ENCODE results near the gene CRAT.

The CRAT gene

DNA sequence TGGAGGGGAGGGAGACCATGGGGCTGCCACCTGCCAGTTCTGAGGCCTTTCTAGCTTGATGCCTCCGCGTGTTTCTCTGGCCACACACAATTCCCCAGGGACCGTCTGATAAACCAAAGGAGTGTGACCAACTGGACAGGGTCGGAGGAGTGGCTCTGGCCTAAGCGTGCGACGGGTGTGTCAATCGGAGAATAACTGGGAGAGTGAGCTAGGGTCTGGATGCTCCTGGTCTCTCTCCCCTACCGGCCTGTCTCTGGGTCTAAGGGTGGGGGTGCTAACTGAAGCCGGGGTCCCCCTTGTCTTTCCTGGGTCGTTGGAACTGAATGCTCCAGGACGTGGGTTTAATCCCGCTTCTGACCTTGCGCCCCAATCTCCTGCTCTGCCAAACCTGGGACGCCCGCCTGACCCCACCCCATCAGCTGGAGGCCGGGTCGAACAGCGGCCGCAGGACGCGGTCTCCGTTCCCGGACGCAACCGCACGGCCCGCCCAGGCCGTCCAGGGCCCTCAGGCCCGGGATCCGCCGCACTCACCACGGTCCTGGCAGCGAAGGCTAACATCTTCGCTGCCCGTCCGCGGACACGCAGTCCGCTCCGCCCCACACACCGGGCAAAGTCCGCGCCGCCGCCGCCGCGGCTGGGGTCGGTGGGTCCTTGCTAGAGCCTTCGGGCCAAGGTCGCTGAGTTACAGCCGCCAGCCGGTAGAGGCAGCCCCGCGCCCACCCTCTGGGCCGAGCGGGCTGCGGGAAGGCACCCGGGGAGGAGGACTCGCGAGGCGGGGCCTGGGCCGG, 447 bp downstream of the CRAT start:
- no peak for DNase-seq (ENCODE audit: low read depth)

DNA sequence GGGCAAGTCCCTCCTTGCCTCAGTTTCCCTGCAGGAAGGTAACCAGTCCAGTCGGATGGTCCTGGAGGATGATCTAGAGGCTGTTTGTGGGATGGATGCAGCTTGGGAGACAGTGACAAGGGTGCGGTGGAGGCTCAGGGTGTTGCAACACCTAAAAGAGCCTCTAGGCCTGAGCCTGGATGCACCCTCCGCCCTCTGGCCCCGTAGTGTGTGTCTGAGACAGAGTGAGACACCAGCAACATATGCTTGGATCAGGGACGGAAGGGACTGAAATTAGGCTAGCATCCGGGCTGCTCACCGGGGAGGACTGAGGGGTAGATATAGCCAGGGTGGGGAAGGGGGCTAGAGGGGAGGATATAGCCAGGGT, 1.1 kb downstream of the CRAT start:
- no peak for DNase-seq (ENCODE audit: low read depth)

GRCh38 chr9:129108805-129109536, 1.6 kb downstream of the CRAT start:
- no peak for DNase-seq (ENCODE audit: low read depth)

DNA sequence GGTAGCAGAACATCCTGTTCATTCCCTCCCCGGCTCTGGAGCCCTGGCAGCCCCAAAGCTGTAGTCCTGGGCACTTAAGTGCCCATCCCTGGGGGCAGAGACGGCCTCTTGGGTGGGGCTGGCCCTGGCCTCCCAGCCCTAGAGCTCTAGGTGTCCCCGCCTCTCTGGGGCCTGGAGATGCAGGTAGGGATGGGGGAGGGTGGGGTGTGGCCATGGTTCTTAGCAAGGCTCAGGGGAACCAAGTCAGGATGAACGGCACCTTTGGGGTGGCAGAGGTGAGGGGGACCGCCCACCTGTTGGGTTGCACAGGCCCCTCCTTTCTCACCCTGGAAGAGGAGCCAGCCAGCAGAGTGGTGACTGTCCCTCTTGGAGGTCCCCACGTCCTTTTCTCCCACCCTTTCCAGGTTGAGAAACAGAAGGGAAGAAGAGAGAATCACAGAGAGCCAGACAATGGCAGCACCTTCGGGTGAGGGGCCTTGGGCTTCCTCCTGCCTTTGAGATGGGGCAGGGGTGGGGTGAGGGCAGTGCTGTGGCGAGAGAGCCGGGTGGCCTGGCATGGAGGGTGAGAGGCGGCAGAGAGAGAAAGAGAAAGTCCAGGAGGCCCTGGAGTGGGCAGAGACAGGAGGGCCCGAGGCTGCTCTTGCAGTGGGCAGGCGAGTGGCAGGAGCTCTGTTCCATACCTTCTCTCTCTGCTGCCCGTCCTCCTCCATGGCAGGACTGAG, 2.3 kb downstream of the CRAT start:
- no peak for DNase-seq (ENCODE audit: low read depth)

GRCh38 chr9:129107651-129108050, 2.9 kb downstream of the CRAT start:
- no peak for DNase-seq (ENCODE audit: low read depth)

- DNase-seq (ENCODE audit: low read depth) = no peak
These were observed 4.5 kb downstream of the CRAT start for GRCh38 chr9:129105857-129106694.

GRCh38 chr9:129104051-129104450, 6.5 kb downstream of the CRAT start:
- DNase-seq (ENCODE audit: low read depth) = no peak

DNA sequence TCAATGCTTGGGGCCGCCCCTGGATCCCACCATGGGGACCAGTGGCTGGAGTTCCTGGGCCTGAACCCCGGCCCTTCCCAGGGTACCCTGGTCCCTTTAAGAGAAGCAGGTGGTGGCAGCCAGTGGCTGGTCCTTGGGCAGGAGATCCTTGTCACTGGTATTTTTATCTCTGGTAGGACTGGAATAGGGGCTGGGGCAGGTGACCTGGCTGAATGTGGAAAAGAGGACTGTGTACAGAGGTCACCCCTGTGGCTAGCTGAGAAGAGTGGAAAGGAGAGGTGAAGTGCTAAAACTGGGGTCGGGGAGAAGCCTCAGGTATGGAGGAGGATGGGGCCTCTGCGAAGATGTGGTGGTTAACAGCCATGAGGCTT, 7.0 kb downstream of the CRAT start:
- DNase-seq (ENCODE audit: low read depth) = no peak

- no peak for DNase-seq (ENCODE audit: low read depth)
These were observed 7.6 kb downstream of the CRAT start for GRCh38 chr9:129102791-129103594.

DNA sequence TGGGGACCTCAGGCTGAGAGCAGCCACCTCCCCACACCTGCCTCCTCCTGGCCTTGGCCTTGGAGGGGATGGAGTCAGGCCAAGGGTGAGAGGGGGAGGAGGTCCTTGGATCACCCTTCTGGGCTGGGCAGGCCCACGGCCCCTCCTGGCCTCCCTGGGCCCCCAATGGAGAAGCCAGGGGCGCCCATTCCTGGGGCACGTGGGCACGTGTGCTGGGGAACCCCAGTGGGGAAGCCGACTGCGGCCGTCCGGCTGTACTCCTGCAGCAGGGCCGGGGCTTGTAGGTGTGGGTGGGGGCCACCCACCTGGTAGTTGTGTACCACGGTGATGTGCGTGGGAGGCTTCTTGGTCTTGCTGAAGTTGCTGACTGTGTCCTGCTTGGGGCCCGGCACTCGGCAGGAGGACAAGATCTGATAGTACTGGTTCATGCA, 8.5 kb downstream of the CRAT start:
- DNase-seq (ENCODE audit: low read depth) = no peak

DNA sequence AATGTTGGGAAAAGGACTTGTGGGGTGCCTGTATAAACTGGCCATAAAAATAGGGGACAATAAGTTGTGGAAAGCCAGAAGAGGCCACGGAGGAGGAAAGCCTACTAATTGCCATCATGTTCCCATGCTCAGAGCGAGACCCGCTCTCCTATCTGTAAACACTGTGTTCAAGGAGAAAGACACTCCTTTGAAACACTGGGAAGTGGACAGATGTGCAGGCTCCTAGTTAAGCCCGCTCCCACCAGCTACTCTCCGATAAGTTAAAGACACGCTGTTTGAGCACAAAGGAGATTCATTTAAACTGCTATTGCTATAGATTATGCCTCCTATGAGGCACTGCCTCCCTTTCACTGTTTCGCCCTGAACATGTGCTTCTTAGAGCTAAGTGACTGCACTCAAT, 9.3 kb downstream of the CRAT start:
- no peak for DNase-seq (ENCODE audit: low read depth)

GRCh38 chr9:129100383-129101169, 10.0 kb downstream of the CRAT start:
- DNase-seq (ENCODE audit: low read depth) = no peak

- no peak for DNase-seq (ENCODE audit: low read depth)
These were observed 12.3 kb downstream of the CRAT start for GRCh38 chr9:129098328-129098727.

DNA sequence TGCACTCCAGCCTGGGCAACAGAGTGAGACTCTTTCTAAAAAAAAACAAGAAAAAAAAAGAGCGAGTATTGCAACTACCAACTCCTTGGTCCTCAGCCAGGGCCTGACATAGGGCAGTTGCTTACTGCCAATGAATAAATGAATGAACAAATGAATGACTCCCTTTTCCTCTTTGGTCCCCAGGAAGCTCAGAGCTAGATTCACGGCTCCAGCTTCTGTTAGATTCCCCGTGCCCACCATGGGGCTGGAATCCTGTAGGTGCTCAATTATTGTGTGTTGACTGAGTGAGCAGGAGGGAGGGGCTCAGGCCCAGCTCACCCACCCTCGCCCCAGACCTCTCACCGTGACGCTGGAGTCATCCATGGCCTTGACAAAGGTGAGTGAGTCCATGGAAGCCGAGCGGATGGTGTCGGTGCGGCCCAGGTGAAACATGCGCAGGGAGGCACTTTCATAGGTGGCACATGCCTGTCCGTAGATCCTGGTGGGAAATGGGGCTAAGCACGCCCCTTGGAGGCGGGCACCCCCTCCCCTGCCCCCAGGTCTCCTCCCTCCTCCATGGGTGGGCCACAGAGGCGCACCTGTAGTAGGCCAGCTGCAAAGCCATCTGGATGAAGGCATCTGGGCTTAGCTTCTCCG, 12.8 kb downstream of the CRAT start:
- no peak for DNase-seq (ENCODE audit: low read depth)

- no peak for DNase-seq (ENCODE audit: low read depth)
These were observed 14.7 kb downstream of the CRAT start for GRCh38 chr9:129095908-129096307.

GRCh38 chr9:129095170-129095667, 15.4 kb downstream of the CRAT start:
- DNase-seq (ENCODE audit: low read depth) = no peak

DNA sequence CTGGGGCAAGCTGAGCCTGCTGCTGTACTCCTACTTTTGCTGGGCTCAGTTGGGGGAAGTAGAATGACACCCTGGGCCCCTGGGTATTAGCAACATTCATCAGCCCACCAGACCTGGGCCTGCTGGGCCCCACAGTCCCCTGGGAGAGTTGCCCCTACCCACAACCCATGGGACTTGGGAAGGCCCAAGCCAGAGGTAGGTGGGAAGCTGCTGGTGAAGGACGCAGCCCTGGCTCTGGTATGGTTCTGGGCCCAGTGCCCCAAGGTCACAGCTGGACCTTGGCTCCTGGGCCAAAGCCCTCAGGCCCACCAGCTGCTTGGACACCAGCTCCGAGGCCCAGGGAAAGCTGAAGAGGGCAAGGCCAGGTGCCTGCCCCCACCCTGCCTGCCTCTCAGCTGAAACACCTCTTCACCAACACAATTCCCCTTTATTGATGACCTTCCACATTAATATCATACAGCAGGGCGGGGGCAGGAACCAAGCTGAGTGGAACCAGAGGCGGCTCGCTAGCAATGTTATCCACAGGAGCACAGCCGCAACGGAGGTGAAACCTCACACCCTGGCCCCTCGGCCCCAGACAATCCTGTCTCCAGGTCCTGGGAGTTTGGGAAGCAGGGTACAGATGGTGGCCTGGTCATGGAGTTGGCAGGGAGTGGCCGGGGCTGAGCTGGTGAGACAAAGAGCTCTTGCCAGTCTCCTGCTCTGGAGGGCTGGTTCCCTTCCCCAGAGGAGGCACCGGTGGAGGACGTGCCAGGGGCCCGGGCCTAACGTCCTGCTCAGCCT, 16.0 kb downstream of the CRAT start:
- no peak for DNase-seq (ENCODE audit: low read depth)

- no peak for DNase-seq (ENCODE audit: low read depth)
These were observed 16.8 kb downstream of the CRAT start for GRCh38 chr9:129093602-129094386.
